K562 (cell line): ENCODE data around the gene SPRR2A. TPM values are rescaled to one million over a fixed set of nuclear protein-coding genes. Genes with fewer than 3 reads are reported as not detected.
A peak's percentile ranks its signal among the peaks of the same experiment; 100 is the strongest.

Experiments used
- CHD7 ChIP-seq: fragments of 200-600 bp; sonication (generic); IDR thresholded peaks from one replicate; pipeline ENCODE4 v1.6.1; 2012; ENCODE audit warnings: mild to moderate bottlenecking, low read depth, low read length, inconsistent platforms
- CREB1 ChIP-seq, 2 experiments: sonication (generic) in 1 of 2; formaldehyde crosslinking in 1 of 2; IDR thresholded peaks; 2 replicates each; pipeline versions ENCODE4 v1.6.1 to v1.8.0; 2012 to 2022; ENCODE audit warnings: inconsistent platforms in 1 of 2, mild to moderate bottlenecking in 1 of 2, missing genetic modification reagents in 1 of 2, moderate library complexity in 1 of 2
- CREM ChIP-seq: IDR thresholded peaks from 2 replicates; pipeline ENCODE4 v1.6.1; 2014; ENCODE audit warnings: antibody characterized with exemption, low read depth
- GTF2B ChIP-seq: IDR thresholded peaks from 2 replicates; pipeline ENCODE4 v1.6.1; 2011; ENCODE audit not compliant: insufficient read length; ENCODE audit errors: extremely low read depth
- NCOA6 ChIP-seq: fragments of 450-650 bp; IDR thresholded peaks from 2 replicates; pipeline ENCODE4 v1.6.1; 2017; ENCODE audit warnings: mild to moderate bottlenecking
- POLR2H ChIP-seq: IDR thresholded peaks from 2 replicates; pipeline ENCODE4 v1.6.1; 2016; ENCODE audit warnings: missing genetic modification characterization, low read depth, mild to moderate bottlenecking, control low read depth, missing compliant biosample characterization, moderate library complexity
- RCOR1 ChIP-seq, 2 experiments: IDR thresholded peaks; 2 replicates each; pipeline ENCODE4 v1.6.1; 2012; ENCODE audit warnings: low read depth in 2 of 2, low read length in 2 of 2, borderline replicate concordance in 1 of 2, improper control_type of control experiment in 1 of 2
- YBX1 ChIP-seq: fragments of 450-650 bp; IDR thresholded peaks from 2 replicates; pipeline ENCODE4 v1.7.1; 2016; ENCODE audit warnings: mild to moderate bottlenecking
- YY1 ChIP-seq, 3 experiments: IDR thresholded peaks; 2 replicates each; pipeline ENCODE4 v1.6.1; 2011; ENCODE audit warnings: low read length in 2 of 3, mild to moderate bottlenecking in 2 of 3, moderate library complexity in 2 of 3, borderline replicate concordance in 1 of 3, control low read depth in 1 of 3, low read depth in 1 of 3; ENCODE audit not compliant: insufficient read depth in 3 of 3, insufficient replicate concordance in 2 of 3, control insufficient read depth in 1 of 3, insufficient read length in 1 of 3; ENCODE audit errors: extremely low read depth in 1 of 3
- ZBTB8A ChIP-seq: fragments of 450-650 bp; IDR thresholded peaks from 2 replicates; pipeline ENCODE4 v1.6.1; 2018; ENCODE audit warnings: mild to moderate bottlenecking, moderate library complexity; ENCODE audit not compliant: partially characterized antibody
- ZNF780A ChIP-seq: fragments of 250-450 bp; sonication (Bioruptor Pico); IDR thresholded peaks from 2 replicates; pipeline ENCODE4 v1.5.0; 2021; ENCODE audit warnings: mild to moderate bottlenecking
- polyA plus RNA-seq, 8 experiments: library from polyadenylated mRNA; depleted of rRNA in 4 of 8; stranded (reverse) in 5 of 8; unstranded in 3 of 8; fragments of >200 nt; fragmentation: Nextera tagmentation in 2 of 8; fragmentation: Illumina TruSeq in 1 of 8; extraction: Ambion mirVana in 2 of 8; extraction: Trizol in 1 of 8; gene quantifications; 2 replicates each; pipeline versions ENCODE4 v1.2.1 to v1.2.3, GENCODE V29; 2011 to 2014; ENCODE audit warnings: inconsistent platforms in 1 of 8, missing spikeins in 1 of 8
- total RNA-seq, 7 experiments: library from RNA; depleted of rRNA in 6 of 7; stranded (reverse); fragments of >200 nt in 6 of 7; fragmentation: Illumina TruSeq in 2 of 7; extraction: Trizol in 2 of 7; gene quantifications; 2 replicates each; pipeline versions ENCODE4 v1.2.1 to v1.2.3, GENCODE V29; 2011 to 2021; ENCODE audit warnings: low replicate concordance in 1 of 7

SPRR2A gene
- total and polyA plus RNA-seq, 9 of the 15 experiments (the other 6 are each of a cell fraction or from before 2014, with no cell fraction given) = 0.17 TPM; not detected in 8

GRCh38 chr1:153023109-153023508 lies 34.2 kb downstream of the SPRR2A start (continued):
- no peak for TF ChIP-seq RCOR1 (IDR thresholded peaks at IDR 0.05; ENCODE audit: borderline replicate concordance in 1 of 2, low read depth in 2 of 2, low read length in 2 of 2)
- no peak for TF ChIP-seq NCOA6
- no peak for TF ChIP-seq YBX1
- no peak for TF ChIP-seq GTF2B
- TF ChIP-seq YY1 (IDR thresholded peaks at IDR 0.05; ENCODE audit: borderline replicate concordance in 1 of 3, control insufficient read depth in 1 of 3, extremely low read depth in 1 of 3, insufficient read depth in 3 of 3, insufficient read length in 1 of 3, insufficient replicate concordance in 2 of 3, low read depth in 1 of 3, low read length in 2 of 3) = peak in 1 of 3 experiments; percentile 15
- no peak for TF ChIP-seq ZNF780A
- TF ChIP-seq CHD7 = no peak
- TF ChIP-seq POLR2H (tag) = no peak
- TF ChIP-seq CREM = peak; percentile 29; the same call in 1 of the 2 replicates
- no peak for TF ChIP-seq ZBTB8A
- no peak for TF ChIP-seq CREB1 (IDR thresholded peaks at IDR 0.05)
- TF ChIP-seq CREB1 (CRISPR knock-in tag; IDR thresholded peaks at IDR 0.05) = no peak
